GM12878 (cell line): ENCODE data around the gene MEIG1.

Experiments used
- CHD4 ChIP-seq: fragments of 200-600 bp; sonication (generic); IDR thresholded peaks from 2 replicates; pipeline ENCODE4 v1.6.1; 2016; ENCODE audit warnings: mild to moderate bottlenecking
- CREB1 ChIP-seq: IDR thresholded peaks from 2 replicates; pipeline ENCODE4 v1.6.1; 2012; ENCODE audit warnings: low read depth, mild to moderate bottlenecking, inconsistent platforms
- CTCF ChIP-seq, 3 experiments: IDR thresholded peaks in 2 of 3; conservative IDR thresholded peaks in 1 of 3; 2 replicates each; pipeline ENCODE4 v1.5.1; 2011; ENCODE audit warnings: low read depth in 3 of 3, low read length in 3 of 3, mild to moderate bottlenecking in 3 of 3, control low read depth in 2 of 3, moderate library complexity in 2 of 3, inconsistent platforms in 1 of 3, mixed read lengths in 1 of 3; ENCODE audit not compliant: control insufficient read depth in 2 of 3, insufficient read depth in 1 of 3; ENCODE audit errors: extremely low read depth in 1 of 3
- EP300 ChIP-seq, 2 experiments: fragments of 150-350 bp in 1 of 2; IDR thresholded peaks; 2 replicates each; pipeline ENCODE4 v1.6.1; 2011 to 2012; ENCODE audit warnings: low read depth in 2 of 2, low read length in 2 of 2, borderline replicate concordance in 1 of 2, improper control_type of control experiment in 1 of 2, inconsistent platforms in 1 of 2; ENCODE audit not compliant: control insufficient read depth in 1 of 2
- FOXK2 ChIP-seq: fragments of 450-650 bp; IDR thresholded peaks from 2 replicates; pipeline ENCODE4 v1.6.1; 2017; ENCODE audit warnings: mild to moderate bottlenecking, moderate library complexity
- GATAD2B ChIP-seq: fragments of 450-650 bp; conservative IDR thresholded peaks from 2 replicates; pipeline ENCODE4 v1.6.1; 2017; ENCODE audit warnings: low read depth, mild to moderate bottlenecking, moderate library complexity
- MAX ChIP-seq: IDR thresholded peaks from 2 replicates; pipeline ENCODE4 v1.6.1; 2012; ENCODE audit warnings: low read depth, low read length, improper control_type of control experiment
- POLR2A ChIP-seq: IDR thresholded peaks from 2 replicates; pipeline ENCODE4 v1.6.1; 2011; ENCODE audit warnings: low read depth, mild to moderate bottlenecking, low read length
- PRDM15 ChIP-seq: fragments of 450-650 bp; formaldehyde crosslinking; IDR thresholded peaks from 2 replicates; pipeline ENCODE4 v1.4.0; 2020; ENCODE audit warnings: mild to moderate bottlenecking, moderate library complexity
- SRF ChIP-seq, 2 experiments: IDR thresholded peaks; 2 replicates each; pipeline ENCODE4 v1.6.1; 2011; ENCODE audit warnings: low read depth in 2 of 2, low read length in 2 of 2, mild to moderate bottlenecking in 1 of 2, moderate library complexity in 1 of 2
- STAT3 ChIP-seq: IDR thresholded peaks from 2 replicates; pipeline ENCODE4 v1.6.1; 2011; ENCODE audit warnings: low read depth, low read length, improper control_type of control experiment
- USF1 ChIP-seq: IDR thresholded peaks from 2 replicates; pipeline ENCODE4 v1.6.1; 2011; ENCODE audit warnings: borderline replicate concordance, low read depth, mild to moderate bottlenecking, moderate library complexity, mixed read lengths, low read length; ENCODE audit not compliant: insufficient read depth; ENCODE audit errors: extremely low read length
- YBX1 ChIP-seq: fragments of 450-650 bp; IDR thresholded peaks from 2 replicates; pipeline ENCODE4 v1.6.1; 2016; ENCODE audit warnings: antibody characterized with exemption
- ZBED1 ChIP-seq: IDR thresholded peaks from 2 replicates; pipeline ENCODE4 v1.6.1; 2016; ENCODE audit warnings: borderline replicate concordance

- TF ChIP-seq YBX1, result no peak
- TF ChIP-seq CTCF (IDR thresholded peaks at IDR 0.05 in 2 of 3, conservative IDR thresholded peaks at IDR 0.05 in 1 of 3; ENCODE audit: control insufficient read depth in 2 of 3, extremely low read depth in 1 of 3, insufficient read depth in 1 of 3, low read depth in 3 of 3, low read length in 3 of 3), result no peak
- no peak for TF ChIP-seq POLR2A
- no peak for TF ChIP-seq USF1
- TF ChIP-seq ZBED1, result no peak
- TF ChIP-seq GATAD2B, result no peak
- TF ChIP-seq STAT3, result no peak
- TF ChIP-seq SRF (IDR thresholded peaks at IDR 0.05; ENCODE audit: low read depth in 2 of 2, low read length in 2 of 2), result no peak
- TF ChIP-seq PRDM15 (CRISPR knock-in tag), result no peak
- no peak for TF ChIP-seq CREB1
- no peak for TF ChIP-seq CHD4
- no peak for TF ChIP-seq FOXK2
- TF ChIP-seq EP300 (IDR thresholded peaks at IDR 0.05; ENCODE audit: borderline replicate concordance in 1 of 2, control insufficient read depth in 1 of 2, low read depth in 2 of 2, low read length in 2 of 2), result no peak
- no peak for TF ChIP-seq MAX
Measured at GRCh38 chr10:14930610-14931009, 28.6 kb upstream of the MEIG1 start.
